Measurements from ENCODE around the gene ARID2. TPM values are rescaled to one million over a fixed set of nuclear protein-coding genes. Genes with fewer than 3 reads are reported as not detected.
A peak's percentile ranks its signal among the peaks of the same experiment; 100 is the strongest.

ARID2 gene
- total RNA-seq, 2 donors from 2014 or later: 19.1 to 26.2 TPM

DNA sequence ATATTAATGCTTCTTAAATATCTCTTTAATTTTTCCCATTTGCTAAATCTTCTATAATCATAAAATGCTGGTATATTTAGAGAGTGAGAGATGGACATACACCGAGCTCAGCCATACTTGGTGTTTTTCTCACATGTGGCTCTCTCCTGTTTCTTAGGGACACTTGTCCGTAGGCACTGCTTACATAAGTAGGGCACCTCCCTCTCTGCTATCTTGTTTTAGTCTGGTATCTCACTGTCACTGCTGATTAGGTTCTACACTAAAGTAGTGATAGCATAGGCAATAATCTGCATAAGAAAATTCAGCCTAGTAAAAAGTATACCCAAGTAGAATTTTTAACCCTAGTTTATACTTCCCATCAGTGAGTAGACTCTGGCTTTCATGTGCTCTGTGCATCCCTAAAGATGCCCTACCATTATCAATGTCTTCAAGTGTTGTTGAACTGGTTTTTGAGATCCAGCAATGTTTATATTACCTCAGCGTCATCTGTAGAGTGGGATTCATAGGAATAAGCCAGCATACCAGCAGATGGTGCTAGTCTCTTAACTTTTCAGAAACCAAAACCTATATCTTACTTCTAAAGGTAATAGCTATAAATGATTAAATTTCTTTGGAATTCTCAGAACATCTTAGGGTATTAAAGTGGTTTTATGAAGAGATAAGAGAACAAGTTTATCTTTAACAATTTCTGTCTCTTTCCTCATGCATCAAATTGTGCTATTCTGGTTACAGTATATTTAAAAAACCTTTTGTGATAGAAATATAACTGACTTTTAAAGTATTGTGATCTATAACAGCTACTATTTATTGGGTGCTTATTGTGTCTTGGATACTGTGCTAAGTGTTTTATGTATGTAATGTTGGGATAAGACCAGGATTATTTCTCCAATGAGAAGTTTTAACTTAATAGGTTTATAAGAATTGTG is 32.9 kb downstream of the ARID2 start:
- Histone ChIP-seq H3K4me3 (no peak overlapping the region), H3K27ac (no peak overlapping the region), H3K4me1 (peaks cover 13% of the 10 kb centered on the region), H3K36me3 (replicated peaks in 1 of 2; ENCODE audit: insufficient read depth in 1 of 2, low read depth in 2 of 2) (no peaks in the 10 kb centered on the region), H3K27me3 (no peaks in the 10 kb centered on the region), H3K9me3 (no peaks in the 10 kb centered on the region)
- peak in 1 of 4 donors; percentile 11 for DNase-seq
- WGBS, 2 donors: 31 to 37% methylated on average over 3 of the region's 3 CpGs
- peak; percentile 27 for ATAC-seq
- intact Hi-C loops (cut with DNase I): no loop called here
- TF ChIP-seq, protein P1, sequence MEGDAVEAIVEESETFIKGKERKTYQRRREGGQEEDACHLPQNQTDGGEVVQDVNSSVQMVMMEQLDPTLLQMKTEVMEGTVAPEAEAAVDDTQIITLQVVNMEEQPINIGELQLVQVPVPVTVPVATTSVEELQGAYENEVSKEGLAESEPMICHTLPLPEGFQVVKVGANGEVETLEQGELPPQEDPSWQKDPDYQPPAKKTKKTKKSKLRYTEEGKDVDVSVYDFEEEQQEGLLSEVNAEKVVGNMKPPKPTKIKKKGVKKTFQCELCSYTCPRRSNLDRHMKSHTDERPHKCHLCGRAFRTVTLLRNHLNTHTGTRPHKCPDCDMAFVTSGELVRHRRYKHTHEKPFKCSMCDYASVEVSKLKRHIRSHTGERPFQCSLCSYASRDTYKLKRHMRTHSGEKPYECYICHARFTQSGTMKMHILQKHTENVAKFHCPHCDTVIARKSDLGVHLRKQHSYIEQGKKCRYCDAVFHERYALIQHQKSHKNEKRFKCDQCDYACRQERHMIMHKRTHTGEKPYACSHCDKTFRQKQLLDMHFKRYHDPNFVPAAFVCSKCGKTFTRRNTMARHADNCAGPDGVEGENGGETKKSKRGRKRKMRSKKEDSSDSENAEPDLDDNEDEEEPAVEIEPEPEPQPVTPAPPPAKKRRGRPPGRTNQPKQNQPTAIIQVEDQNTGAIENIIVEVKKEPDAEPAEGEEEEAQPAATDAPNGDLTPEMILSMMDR (IDR thresholded peaks at IDR 0.05): peak in 6 of 7 experiments; percentile 32 to 50 (median 42)
- TF ChIP-seq POLR2A (IDR thresholded peaks at IDR 0.05): no peak

DNA sequence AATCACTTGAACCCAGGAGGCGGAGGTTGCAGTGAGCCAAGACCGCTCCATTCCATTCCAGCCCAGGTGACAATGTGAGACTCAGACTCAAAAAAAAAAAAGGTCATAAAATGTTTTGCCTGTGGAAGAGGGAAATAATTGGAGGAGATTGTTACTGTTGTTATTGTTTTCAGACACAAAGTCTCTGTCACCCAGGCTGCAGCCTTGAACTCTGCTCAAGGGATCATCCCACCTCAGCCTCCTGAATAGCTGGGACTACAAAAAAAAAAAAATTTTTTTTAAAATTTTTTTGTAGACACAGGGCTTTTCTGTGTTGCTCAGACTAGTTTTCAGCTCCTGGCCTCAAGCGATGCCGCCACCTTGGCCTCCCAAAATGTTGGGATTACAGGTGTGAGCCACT is 33.9 kb downstream of the ARID2 start:
- Histone ChIP-seq H3K4me1 (peaks cover 13% of the 10 kb centered on the region), H3K27me3 (no peaks in the 10 kb centered on the region), H3K4me3 (no peak overlapping the region), H3K9me3 (no peaks in the 10 kb centered on the region), H3K27ac (no peak overlapping the region), H3K36me3 (replicated peaks in 1 of 2; ENCODE audit: insufficient read depth in 1 of 2, low read depth in 2 of 2) (no peaks in the 10 kb centered on the region)
- DNase-seq (no peak), ATAC-seq (no peak)
- 98 to 99% methylated on average over 4 of the region's 4 CpGs for WGBS, 2 donors
- intact Hi-C loops (cut with DNase I): no loop called here
- TF ChIP-seq POLR2A (IDR thresholded peaks at IDR 0.05): no peak
- TF ChIP-seq, protein P1 (IDR thresholded peaks at IDR 0.05): no peak

DNA sequence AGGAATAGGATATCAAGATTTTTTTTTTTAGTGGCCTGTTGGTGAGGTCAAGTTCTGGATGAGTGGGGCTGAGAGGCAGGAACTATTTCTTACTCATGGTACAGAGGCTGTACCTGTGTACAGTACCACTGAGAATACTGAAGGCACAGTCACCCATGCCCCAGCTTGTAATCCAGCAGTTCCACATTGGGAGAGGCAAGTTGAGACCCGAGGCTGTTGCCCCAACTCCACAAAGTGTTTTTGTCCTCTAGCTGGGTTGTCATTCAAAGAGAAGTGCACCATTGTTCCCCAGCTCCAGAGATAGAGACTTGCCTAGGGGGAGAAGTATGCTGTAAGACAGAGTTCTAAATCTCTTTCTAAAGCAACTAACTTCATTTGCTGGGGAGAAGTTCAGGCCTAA is 38.7 kb downstream of the ARID2 start:
- TF ChIP-seq, protein P1 (IDR thresholded peaks at IDR 0.05): no peak
- TF ChIP-seq POLR2A (IDR thresholded peaks at IDR 0.05): no peak
- no peak for ATAC-seq
- 70 to 91% methylated on average over 1 of the region's 1 CpG for WGBS, 2 donors

DNA sequence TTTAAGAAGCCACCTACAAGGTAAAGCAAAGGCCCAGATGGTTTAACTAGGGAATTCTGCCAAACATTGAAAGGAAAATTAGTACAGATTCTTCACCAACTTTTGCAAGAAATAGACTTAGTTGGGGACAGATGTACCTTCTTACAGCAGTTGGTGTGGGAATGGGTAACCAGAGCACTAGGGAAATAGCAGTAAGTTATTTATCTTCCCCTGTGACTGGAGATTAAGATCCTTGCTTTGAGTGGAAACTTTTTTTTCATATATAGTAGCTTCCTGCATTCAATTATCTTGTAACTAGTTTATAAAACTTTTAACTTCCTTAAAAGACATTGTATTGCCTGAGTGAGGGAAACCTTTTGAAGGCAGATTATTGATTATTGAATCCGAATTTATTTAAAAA is 44.2 kb downstream of the ARID2 start:
- TF ChIP-seq, protein P1 (IDR thresholded peaks at IDR 0.05): no peak
- no peak for TF ChIP-seq POLR2A (IDR thresholded peaks at IDR 0.05)
- Histone ChIP-seq H3K27ac (no peak overlapping the region), H3K9me3 (no peaks in the 10 kb centered on the region), H3K4me3 (no peak overlapping the region), H3K4me1 (peaks cover 22% of the 10 kb centered on the region), H3K36me3 (replicated peaks in 1 of 2; ENCODE audit: insufficient read depth in 1 of 2, low read depth in 2 of 2) (no peaks in the 10 kb centered on the region), H3K27me3 (no peaks in the 10 kb centered on the region)
- DNase-seq (no peak), ATAC-seq (no peak)
- intact Hi-C loops (cut with DNase I): no loop called here
- WGBS, 2 donors: 78 to 94% methylated on average over 1 of the region's 1 CpG

More for the DNA sequence above, 38.7 kb downstream of the ARID2 start:
- Histone ChIP-seq H3K27ac (no peak overlapping the region), H3K27me3 (no peaks in the 10 kb centered on the region), H3K36me3 (replicated peaks in 1 of 2; ENCODE audit: insufficient read depth in 1 of 2, low read depth in 2 of 2) (no peaks in the 10 kb centered on the region), H3K9me3 (no peaks in the 10 kb centered on the region), H3K4me1 (no peaks in the 10 kb centered on the region), H3K4me3 (no peak overlapping the region)
- no peak for DNase-seq
- intact Hi-C loops (cut with DNase I): no loop called here

Data from body of pancreas (tissue), 4 donors.